ENCODE results near the gene PAX5.

The PAX5 gene

GRCh38 chr9:37036776-37037502 is 2.9 kb upstream of the PAX5 start:
- peak; percentile 59 for DNase-seq

GRCh38 chr9:37036371-37036775 is 2.3 kb upstream of the PAX5 start:
- no peak for DNase-seq

- no peak for DNase-seq
Measured at GRCh38 chr9:37035648-37036370, 1.7 kb upstream of the PAX5 start.

GRCh38 chr9:37034938-37035647 is 1.0 kb upstream of the PAX5 start:
- no peak for DNase-seq

- DNase-seq, result peak; percentile 67
Measured at GRCh38 chr9:37034305-37034937, 353 bp upstream of the PAX5 start.

GRCh38 chr9:37033141-37033540 is 927 bp downstream of the PAX5 start:
- DNase-seq, result no peak

GRCh38 chr9:37032713-37033112 is 1.4 kb downstream of the PAX5 start:
- DNase-seq, result no peak

GRCh38 chr9:37031902-37032301 is 2.2 kb downstream of the PAX5 start:
- DNase-seq, result no peak

- no peak for DNase-seq
Measured at GRCh38 chr9:37031081-37031480, 3.0 kb downstream of the PAX5 start.

GRCh38 chr9:37030611-37030939 is 3.5 kb downstream of the PAX5 start:
- no peak for DNase-seq

- DNase-seq, result no peak
Measured at GRCh38 chr9:37029776-37030610, 4.1 kb downstream of the PAX5 start.

GRCh38 chr9:37029304-37029775 is 4.7 kb downstream of the PAX5 start:
- no peak for DNase-seq

- DNase-seq, result no peak
Measured at GRCh38 chr9:37028420-37029031, 5.5 kb downstream of the PAX5 start.

- DNase-seq, result peak; percentile 93
Measured at GRCh38 chr9:37027582-37028419, 6.3 kb downstream of the PAX5 start.

GRCh38 chr9:37026931-37027581 is 7.0 kb downstream of the PAX5 start:
- DNase-seq, result no peak

GRCh38 chr9:37026113-37026930 is 7.7 kb downstream of the PAX5 start:
- DNase-seq, result no peak

GRCh38 chr9:37025823-37026112 is 8.3 kb downstream of the PAX5 start:
- DNase-seq, result no peak

GRCh38 chr9:37025071-37025822 is 8.8 kb downstream of the PAX5 start:
- DNase-seq, result no peak

GRCh38 chr9:37017546-37017945 is 16.5 kb downstream of the PAX5 start:
- no peak for DNase-seq
